Heart left ventricle (tissue), 13 donors: ENCODE results near the gene GALNT10.

Source experiments
- POLR2A ChIP-seq, 2 donors: fragments of 450-650 bp; IDR thresholded peaks; one replicate each; pipeline ENCODE4 v1.6.1; 2017; ENCODE audit warnings: antibody characterized with exemption in 2 of 2, mild to moderate bottlenecking in 2 of 2, moderate library complexity in 2 of 2
- TF ChIP-seq, protein P1 (sequence below), 12 donors: fragments of 200-600 bp; sonication (generic) in 4 of 12; IDR thresholded peaks; one replicate each; pipeline versions ENCODE4 v1.5.0 to v1.8.0; 2018 to 2022; ENCODE audit warnings: antibody characterized with exemption in 12 of 12, mild to moderate bottlenecking in 5 of 12
- donor health status: ischemic (EF 13 %, LVEDD 7.1; RV severe dilation, severe dysfunction).
- donor health status: DM: no; HTN: yes; CAD: no.
- donor health status: DM: no; HTN: no; CAD: no.
- donor health status: ischemic (EF 25% LVEDD 6.9; RV normal size, moderate dysfunction).
- donor health status: ischemic (EF 25% LVEDD 5.7; RV mildly dilated, moderate dysfunction).
- donor health status: ischemic (EF 35%, LVEDD 5.7; RV mildly dilated, moderate dysfunction).
- donor health status: nonischemic (EF 11% LVEDD 7.7; RV severe dilation, severe dysfunction).
- donor health status: DM: yes; HTN: yes; CAD: no.
- donor health status: PGD.
- donor health status: ischemic (EF 29% LVEDD 5.4; RV normal size, mild dysfunction).
- donor health status: nonischemic (EF 23%, LVEDD 6.1; RV moderate dilation, normal function).

DNA sequence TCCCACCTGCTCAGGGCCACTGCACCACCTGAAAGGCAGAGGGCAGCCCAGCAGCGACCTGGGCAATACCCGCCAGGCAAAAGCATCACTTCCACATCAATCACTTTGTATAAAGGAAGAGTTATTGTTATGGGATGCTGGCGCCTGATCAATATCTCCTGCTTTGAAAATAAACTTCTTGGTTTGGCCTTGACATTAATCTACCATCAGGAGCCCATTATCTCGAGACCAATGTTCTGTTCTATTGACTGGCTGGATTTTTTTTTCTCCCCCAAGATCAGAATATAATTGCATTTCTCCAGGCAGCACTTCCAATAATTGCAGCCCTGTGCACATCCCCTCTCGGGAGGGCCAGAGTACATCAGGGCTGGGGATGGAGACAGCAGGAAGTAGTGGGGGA is 210.8 kb downstream of the GALNT10 start:
- TF ChIP-seq POLR2A (IDR thresholded peaks at IDR 0.05): no peak
- TF ChIP-seq, protein P1, sequence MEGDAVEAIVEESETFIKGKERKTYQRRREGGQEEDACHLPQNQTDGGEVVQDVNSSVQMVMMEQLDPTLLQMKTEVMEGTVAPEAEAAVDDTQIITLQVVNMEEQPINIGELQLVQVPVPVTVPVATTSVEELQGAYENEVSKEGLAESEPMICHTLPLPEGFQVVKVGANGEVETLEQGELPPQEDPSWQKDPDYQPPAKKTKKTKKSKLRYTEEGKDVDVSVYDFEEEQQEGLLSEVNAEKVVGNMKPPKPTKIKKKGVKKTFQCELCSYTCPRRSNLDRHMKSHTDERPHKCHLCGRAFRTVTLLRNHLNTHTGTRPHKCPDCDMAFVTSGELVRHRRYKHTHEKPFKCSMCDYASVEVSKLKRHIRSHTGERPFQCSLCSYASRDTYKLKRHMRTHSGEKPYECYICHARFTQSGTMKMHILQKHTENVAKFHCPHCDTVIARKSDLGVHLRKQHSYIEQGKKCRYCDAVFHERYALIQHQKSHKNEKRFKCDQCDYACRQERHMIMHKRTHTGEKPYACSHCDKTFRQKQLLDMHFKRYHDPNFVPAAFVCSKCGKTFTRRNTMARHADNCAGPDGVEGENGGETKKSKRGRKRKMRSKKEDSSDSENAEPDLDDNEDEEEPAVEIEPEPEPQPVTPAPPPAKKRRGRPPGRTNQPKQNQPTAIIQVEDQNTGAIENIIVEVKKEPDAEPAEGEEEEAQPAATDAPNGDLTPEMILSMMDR (IDR thresholded peaks at IDR 0.05): no peak
